ENCODE measurements around the gene C1QTNF12.

- TF ChIP-seq EP300 (IDR thresholded peaks at IDR 0.05) (no peak), CTCF (IDR thresholded peaks at IDR 0.05) (no peak), POLR2A (IDR thresholded peaks at IDR 0.05) (no peak)
Observed at GRCh38 chr1:1228187-1228586, 18.3 kb downstream of the C1QTNF12 start.

Data from sigmoid colon (tissue), 4 donors.